G401 (cell line): Measurements from ENCODE around the gene BBS9. TPM values are rescaled to one million over a fixed set of nuclear protein-coding genes. Genes with fewer than 3 reads are reported as not detected.

Experiments
- DNase-seq: peaks from one replicate; pipeline ENCODE4 v3.0.0-alpha.2; 2015; ENCODE audit warnings: low spot score
- in situ Hi-C: cut with HindIII; loops from 2 replicates; pipeline ENCODE4 v1.10.0; 2016; ENCODE audit warnings: low sequenced_read_pairs, mixed read lengths
- total RNA-seq: library from RNA; depleted of rRNA; stranded (reverse); fragments of >200 nt; shearing (Covaris generic); gene quantifications from 2 replicates; pipeline ENCODE4 v1.2.3, GENCODE V29; 2014

Gene BBS9
- total RNA-seq, 1 experiment from 2014 or later, result 17.7 TPM

DNA sequence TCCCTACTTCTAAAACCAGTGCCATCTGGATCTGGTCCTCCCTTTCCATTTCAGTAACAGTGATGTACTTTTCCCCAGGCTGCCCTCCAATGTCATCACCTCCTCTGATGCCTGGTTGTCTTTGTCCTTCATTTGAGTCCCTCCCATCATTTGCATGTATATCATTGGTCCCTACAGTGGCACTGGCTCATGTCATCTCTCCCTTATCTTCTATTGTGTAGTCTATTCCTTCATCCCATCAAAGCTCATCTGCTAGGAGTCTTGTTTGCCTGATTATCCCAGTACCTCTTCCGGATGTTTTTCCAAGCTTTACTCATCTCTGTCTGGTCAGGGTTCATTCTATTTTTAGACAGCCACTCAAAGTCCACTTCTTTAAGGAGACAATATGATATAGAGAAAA is 483.1 kb downstream of the BBS9 start:
- DNase-seq, result no peak
- in situ Hi-C loops, result no loop called here

DNA sequence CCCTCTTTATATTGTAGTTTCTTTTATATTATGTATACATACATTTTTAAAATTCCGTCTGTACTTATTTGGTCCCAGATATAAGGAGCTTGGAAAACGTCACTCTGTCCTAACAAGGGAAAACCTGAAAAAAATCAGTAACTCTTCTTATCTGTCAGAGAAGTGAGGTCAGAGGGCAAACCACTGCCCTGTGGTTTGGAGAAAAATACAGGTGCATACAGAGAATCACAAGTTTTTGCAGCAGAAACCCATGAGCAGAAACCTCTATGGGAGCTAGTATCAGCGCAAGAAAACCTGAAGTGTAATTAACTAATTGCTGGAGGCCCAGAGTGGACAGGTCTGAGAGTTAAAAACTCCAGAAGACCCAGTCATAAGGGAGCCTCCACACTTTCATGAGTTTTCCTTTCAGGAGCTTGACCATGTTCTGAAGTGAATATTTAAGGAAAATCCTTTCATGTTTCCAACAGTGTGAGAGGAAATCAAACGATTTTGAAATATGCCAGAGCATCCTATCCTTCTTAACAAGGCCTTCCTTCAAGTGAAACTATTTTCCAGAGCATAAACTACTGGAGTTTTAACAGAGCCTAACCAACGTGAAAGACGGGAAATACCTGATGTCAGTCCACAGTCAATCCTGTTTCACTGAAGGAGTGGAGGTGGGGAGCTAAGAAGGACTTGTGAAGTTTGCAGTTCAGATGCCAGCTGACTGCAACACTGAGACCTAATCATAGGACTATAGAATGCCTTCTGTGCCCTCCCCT is 485.2 kb downstream of the BBS9 start:
- in situ Hi-C loops, result no loop called here
- no peak for DNase-seq

DNA sequence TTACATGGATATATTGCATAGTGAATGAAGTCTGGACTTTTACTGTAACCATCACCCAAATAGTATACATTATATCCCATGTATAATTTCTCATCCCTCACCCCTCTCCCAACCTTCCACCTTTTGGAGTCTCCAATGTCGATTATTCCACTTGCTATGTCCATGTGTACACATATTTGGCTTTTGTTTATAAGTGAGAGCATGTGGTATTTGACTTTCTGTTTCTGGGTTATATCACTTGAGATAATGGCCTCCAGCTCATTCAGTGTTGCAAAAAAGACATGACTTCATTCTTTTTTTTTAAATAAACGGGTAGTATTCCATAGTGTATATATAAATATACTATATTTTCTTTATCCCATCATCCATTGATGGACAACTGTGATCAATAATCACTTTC is 487.4 kb downstream of the BBS9 start:
- in situ Hi-C loops, result no loop called here
- DNase-seq, result no peak

DNA sequence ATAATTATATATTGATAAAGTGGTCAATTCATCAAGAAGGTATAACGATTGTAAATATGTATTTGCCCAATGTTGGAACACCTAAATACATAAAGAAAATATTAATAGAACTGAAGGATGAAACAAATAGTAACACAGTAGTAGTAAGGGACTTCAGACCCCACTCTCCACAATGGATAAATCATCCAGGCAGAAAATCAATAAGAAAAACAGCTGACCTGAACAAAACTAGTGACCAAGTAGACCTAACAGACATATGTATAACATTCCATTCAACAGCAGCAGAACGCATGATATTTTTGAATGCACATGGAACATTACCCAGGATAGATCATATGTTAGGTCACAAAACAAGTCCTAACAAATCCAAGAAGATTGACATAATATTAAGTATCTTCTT is 489.9 kb downstream of the BBS9 start:
- no peak for DNase-seq
- in situ Hi-C loops, result no loop called here

DNA sequence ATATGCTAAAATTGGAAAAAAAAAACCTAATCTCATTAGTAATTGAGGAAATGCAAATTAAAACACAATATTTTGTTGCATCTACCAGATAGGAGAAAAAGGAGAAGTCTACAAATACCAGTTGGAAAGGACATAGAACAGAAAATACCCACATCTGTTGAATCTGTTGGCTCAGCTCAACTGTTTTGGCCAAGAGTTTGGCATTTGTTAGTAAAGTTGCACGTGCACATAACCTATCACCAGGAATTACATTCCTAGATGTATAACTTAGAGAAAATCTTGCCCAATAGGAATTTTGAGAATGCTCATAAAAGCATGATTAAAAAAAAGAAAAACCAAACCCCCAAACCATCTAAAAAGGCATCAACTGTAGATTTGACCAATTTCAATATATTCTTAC is 493.9 kb downstream of the BBS9 start:
- in situ Hi-C loops, result no loop called here
- no peak for DNase-seq

DNA sequence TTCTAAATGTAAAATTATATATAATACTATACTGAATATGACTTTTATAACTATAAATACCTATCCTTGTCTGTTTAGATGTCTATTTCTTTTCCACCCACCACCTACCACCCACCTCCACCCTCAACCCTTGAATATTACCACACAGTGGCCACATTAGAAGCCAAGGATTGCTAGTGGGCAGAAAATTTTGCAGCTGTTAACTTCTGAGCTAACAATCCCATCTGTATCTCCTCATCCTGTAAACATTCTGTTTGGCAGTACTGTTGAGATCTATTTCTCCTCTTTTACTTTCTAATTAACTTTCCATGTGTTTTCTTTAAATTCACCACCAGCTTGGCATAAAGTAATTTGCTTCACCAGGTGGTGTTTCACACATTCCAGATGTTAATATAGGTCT is 494.9 kb downstream of the BBS9 start:
- in situ Hi-C loops, result no loop called here
- no peak for DNase-seq

DNA sequence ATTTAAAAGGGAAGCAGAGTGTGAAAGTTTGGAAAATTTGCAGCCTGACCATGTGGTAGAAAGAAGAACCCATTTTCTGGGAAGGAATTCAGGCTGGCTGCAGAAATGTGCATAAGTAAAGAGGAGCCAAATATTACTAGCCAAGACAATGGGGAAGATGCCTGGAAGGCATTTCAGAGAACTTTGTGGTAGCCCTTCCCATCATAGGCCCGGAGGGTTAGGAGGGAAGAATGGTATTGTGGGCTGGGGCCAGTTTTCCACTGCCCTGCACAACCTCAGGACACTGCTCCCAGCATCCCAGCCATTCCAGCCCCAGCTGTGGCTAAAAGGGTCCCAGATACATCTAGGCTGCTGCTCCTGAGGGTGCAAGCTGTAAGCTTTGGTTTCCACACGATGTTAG is 497.5 kb downstream of the BBS9 start:
- DNase-seq, result no peak
- in situ Hi-C loops, result no loop called here

DNA sequence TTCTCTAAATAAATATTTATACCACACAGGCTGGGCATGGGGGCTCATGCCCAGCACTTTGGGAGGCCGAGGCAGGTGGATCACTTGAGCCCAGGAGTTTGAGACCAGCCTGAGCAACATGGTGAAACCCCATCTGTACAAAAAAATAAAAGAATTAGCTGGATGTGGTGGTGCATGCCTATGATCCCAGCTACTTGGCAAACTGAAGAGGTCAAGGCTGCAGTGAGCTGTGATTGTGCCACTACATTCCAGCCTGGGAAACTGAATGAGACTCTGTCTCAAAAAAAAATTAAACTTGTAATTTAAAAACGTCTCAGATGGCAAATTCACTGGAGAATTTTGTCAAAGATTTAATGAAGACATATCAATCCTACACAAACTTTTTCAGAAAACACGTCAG is 498.4 kb downstream of the BBS9 start:
- in situ Hi-C loops, result no loop called here
- no peak for DNase-seq

DNA sequence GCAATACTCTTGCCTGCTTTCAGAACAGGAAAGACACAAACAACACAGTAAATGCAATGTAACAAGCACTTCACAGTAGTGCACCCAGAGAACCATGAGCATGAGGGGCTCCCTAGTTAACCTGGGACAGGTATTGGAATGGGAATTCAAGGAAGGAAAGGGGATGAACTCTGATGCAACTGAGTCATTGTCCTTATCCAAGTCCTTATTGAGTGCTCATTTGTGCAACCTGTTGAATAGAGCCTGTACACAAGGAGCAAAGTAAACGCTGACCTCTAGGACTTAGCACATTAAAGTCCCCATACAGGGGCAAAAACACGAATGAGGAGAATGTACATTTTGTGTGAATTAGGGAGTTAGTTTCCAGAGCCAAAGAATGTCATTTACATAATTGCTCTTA is 499.5 kb downstream of the BBS9 start:
- in situ Hi-C loops, result no loop called here

DNA sequence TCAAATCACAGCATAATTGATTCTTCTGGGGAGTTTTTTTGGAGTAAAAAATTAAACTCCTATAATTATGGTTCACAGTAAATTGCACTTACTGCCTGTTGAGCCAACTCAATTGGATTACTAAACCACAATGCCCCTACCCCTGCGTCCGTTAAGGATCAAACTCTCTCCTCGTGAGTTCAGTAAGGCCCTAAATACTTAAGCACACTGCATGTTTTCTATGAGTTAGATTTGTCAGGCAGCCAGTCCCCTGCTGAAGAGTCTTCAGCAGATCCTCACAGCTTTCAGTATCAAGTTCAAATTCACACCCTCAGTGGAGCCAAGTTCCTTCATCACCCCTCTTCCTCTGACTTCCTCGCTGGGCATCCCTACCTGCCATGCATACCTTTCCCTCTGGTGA is 501.0 kb downstream of the BBS9 start:
- DNase-seq, result no peak
- in situ Hi-C loops, result no loop called here

More for the DNA sequence above, 499.5 kb downstream of the BBS9 start:
- no peak for DNase-seq

DNA sequence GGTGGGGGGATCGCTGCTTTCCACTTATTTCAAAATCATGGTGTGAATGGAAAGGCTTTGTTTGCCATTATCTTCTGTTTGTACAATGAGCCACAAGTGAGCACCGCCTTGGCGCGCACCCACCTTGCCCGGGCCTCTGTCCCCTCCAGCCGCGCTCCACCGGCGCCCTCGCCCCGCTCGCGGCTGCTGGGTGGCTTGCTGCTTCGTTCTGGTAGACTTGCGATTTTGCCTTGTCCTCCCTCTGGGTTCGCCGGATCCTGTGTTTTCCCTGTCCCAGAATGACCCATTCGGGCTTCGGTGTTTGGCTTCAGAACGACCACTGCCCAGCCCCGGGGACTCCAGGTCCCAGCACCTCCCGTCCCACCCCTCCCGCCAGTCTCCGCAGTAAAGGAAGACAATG is 503.0 kb downstream of the BBS9 start:
- in situ Hi-C loops, result no loop called here
- DNase-seq, result no peak

DNA sequence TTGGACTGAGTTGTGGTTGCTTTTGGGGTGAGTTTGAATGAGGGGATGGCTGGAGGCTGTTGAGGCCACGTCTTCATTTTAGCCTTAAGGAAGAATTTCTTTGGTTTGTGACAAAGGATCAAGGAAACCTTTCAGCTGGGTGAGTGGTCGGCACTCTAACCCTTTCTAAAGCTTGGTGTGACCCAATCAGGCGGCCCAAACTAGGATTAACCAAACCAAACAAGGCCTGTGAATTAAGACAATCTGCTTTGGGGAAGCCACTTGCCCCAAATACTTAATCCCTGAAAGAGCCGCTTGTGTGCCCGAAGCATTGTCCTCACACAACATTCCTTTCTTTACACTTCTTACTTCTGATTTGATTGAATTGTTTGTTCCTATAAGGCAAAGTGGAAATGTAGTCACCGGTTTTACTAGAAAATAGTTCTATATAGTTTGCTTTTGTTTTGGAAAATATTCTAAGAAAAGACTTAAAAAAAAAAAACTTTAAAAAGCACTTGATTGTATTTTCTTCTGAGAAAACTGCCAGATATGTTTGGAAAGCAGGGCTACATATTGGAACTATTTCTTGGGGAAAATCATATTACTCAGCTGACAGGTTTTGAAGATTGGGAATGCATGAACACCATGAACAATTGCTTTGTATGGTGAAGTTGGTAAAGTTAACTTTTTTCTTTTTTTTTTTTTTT is 503.6 kb downstream of the BBS9 start:
- in situ Hi-C loops, result no loop called here
- no peak for DNase-seq

DNA sequence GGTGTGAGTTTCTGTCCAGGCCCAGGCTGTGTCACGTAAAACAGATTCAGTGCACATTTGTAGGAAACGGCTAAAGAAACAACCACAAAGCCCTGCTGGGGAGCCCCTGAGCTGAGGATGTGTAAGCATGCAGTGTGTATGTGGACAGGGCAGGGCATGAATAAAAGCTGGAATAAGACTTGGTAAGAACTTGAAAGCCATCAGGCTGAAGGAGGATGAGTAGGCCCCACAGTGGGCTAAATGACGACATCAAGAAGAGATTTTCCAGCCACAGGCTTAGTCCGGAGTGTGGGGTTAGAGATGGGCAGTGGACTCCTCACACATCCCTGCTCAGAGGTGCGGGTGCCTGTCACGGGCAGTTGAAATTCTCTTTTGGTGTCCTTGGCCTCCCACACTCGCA is 505.2 kb downstream of the BBS9 start:
- DNase-seq, result no peak
- in situ Hi-C loops, result no loop called here

DNA sequence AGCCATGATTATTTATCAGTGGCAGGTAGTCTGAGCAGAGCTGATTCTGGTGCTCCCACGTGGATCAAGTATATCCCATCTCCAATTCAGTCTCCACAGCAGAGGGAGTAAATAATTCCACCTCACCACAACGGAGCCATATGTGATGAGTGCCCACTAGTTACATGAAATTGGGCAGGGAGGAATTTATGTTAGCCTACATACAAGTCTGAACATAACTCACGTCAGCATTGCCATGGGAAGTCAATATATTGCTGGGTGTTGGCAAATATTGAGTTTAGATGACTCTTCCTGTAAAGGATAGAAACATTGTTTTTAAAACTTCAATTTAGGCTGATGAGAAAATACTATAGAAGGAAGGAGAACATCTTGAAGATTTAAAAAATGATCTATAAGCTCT is 507.0 kb downstream of the BBS9 start:
- in situ Hi-C loops, result no loop called here
- DNase-seq, result no peak

DNA sequence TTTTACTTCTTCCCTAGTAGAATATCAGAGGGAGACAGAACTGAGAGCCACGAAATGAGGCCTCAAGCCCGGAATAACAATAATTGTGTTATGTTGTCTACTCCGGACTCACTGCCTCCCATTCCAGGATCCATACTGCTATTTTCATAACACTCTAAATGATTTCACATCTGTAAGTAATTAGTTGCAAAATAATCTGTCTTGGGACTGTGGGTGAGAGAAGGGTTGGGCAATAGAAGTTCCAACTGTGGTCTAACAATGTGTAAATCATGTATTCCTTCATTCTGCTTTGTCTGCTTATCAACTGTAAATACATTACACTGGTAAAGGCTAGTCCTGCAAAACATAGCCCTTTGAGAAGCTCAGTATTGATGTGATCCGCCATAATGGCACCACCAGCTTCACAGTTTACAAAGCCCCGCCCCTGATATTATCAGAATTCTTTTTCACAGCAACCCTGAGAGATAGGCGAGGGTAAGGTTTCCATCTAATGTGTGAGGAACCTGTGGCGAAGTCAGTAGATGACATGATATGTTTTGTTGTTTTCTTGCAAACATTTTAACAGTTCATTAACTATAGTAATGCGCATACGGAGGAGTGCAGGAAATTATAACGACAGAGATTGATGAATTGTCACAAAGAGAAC is 510.3 kb downstream of the BBS9 start:
- DNase-seq, result no peak
- in situ Hi-C loops, result no loop called here

DNA sequence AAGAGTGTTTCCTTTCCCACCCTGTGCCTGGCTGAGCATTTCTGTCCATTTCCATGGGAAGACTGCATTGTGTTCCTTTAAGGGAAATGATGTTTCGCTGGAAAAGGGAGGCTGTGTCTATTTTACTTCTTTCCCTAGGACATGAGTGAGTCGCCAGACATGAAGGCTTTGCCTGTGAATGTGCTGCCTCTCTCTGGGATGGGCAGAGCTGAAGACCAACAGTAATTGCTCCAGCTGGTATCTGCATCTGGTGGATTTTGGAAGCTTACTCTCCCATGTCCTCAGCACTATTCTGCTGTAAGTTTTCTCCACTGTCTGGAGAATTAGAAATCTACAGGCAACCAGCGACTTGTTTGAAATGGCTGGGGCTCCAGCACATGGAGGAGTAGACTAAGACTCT is 511.4 kb downstream of the BBS9 start:
- DNase-seq, result no peak
- in situ Hi-C loops, result no loop called here

DNA sequence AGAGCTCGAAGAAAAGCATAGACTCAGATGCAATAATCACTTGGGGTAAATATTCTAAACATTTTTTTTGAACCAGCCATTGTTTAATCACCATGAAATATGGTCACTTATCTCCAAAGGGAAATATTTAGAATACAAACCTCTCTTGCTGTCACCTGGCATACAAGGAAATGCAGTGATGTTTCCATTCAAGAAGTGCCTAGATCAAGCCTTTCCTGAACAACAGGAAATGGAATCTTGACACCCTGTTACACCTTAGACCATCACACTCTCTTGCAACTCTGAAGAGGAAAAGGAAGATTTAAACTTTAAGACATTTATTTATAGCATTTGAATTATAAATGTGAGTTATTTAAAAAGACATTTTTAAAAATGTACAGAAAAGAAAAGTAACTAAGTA is 512.9 kb downstream of the BBS9 start:
- no peak for DNase-seq
- in situ Hi-C loops, result no loop called here

DNA sequence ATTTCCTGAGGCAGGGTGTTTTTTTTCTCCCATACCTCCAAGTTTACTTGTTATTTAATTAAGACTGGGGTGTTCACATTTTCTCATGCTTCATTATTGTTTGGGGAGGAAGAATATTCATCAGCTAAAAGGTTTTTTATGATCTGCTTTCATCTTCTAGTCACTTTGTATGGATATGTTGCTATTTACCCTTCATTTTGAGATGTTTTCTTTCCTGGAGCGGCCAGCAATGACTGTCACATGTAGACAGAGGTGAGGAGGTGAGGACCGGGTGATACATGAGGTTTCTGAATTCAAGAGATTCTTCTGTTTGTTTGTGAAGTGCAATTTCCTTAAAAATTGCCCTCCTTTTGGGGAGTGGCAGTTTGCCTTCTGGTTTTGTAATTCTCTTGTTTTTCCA is 514.2 kb downstream of the BBS9 start:
- no peak for DNase-seq
- in situ Hi-C loops, result no loop called here

DNA sequence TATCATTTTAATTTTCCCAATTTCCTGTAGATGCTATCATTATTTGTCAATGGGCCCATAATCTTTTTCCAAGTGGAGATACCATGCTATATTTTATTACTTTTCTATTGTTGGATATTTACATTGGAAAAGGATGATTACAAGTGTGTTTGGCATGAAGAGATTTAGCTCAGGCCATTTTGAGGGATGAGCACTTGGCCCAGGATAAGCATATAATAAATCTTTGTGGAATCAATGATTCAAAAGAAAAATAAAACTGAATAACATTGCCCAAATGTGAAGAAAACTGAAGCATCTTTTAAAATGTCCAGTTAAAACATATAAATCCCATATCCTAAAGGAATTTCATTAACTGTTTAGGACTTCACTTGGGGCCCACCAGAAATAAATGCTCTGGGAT is 515.1 kb downstream of the BBS9 start:
- DNase-seq, result no peak
- in situ Hi-C loops, result no loop called here

DNA sequence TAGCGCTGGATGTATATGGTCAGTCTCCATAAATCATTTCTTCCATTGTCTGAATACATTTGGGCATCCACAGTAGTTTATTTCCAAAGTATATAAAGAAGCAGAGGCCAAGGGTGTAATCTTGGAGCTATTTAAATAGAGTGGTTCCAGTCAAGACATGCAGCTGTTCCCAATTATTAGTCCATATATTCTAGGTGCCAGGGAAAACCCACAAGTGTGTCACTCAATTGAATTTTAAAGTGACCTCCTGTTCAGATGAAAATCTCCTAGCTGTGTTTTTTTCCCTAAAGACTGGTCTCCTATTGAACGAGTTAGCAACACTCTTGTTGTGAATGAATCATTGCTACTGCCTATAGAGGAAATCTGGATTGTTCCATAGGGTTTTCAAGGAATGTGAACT is 515.7 kb downstream of the BBS9 start:
- no peak for DNase-seq
- in situ Hi-C loops, result no loop called here

DNA sequence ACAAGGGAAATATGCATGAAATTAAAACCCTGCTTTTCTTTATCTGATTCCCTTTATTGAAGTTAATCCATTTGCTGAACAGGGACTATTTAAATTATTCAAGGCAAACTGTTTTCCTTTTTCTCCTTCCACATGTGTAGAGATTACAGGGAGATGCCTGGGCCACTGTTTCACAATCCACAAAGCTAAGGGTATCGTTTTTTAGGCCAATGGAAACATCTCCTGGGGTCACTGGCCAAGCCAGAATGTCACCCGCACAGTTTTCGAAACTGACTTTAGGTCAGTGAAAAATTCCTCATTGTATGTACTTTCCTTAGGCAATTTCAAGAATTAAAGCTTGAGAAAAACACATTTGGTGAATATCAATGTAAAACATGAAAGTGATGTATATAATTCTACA is 516.8 kb downstream of the BBS9 start:
- in situ Hi-C loops, result no loop called here
- DNase-seq, result no peak
